ENCODE data around the gene S100PBP. TPM values are rescaled to one million over a fixed set of nuclear protein-coding genes. Genes with fewer than 3 reads are reported as not detected.

The S100PBP gene
- total and polyA plus RNA-seq, 2 of the 13 experiments (the other 11 are each of a cell fraction or from before 2014, with no cell fraction given), result 20.4 to 26.1 TPM

- TF ChIP-seq MBNL3 (CRISPR knock-in tag; conservative IDR thresholded peaks at IDR 0.05) (no peak), NFE2L2 (IDR thresholded peaks at IDR 0.05; ENCODE audit: low read length) (no peak), MIXL1 (CRISPR knock-in tag; IDR thresholded peaks at IDR 0.05) (peak; percentile 90), SNAI1 (CRISPR knock-in tag; IDR thresholded peaks at IDR 0.05; ENCODE audit: borderline replicate concordance) (peak; percentile 99), CHD4 (IDR thresholded peaks at IDR 0.05; ENCODE audit: borderline replicate concordance, low read length) (no peak), KAT8 (CRISPR knock-in tag; IDR thresholded peaks at IDR 0.05) (peak; percentile 87), ZZZ3 (CRISPR knock-in tag; IDR thresholded peaks at IDR 0.05; ENCODE audit: borderline replicate concordance) (no peak), HMGXB4 (CRISPR knock-in tag; IDR thresholded peaks at IDR 0.05; ENCODE audit: borderline replicate concordance in 1 of 2, low read depth in 1 of 2) (peak; percentile 62 to 95), MTERF4 (CRISPR knock-in tag; IDR thresholded peaks at IDR 0.05) (peak; percentile 99), KDM2A (CRISPR knock-in tag; IDR thresholded peaks at IDR 0.05; ENCODE audit: borderline replicate concordance, low read depth) (peak; percentile 95), NFYC (CRISPR knock-in tag; IDR thresholded peaks at IDR 0.05) (peak; percentile 56), ZSCAN25 (CRISPR knock-in tag; IDR thresholded peaks at IDR 0.05) (peak; percentile 89), GMEB2 (CRISPR knock-in tag; IDR thresholded peaks at IDR 0.05; ENCODE audit: low read depth) (no peak), BHLHE40 (IDR thresholded peaks at IDR 0.05; ENCODE audit: low read length) (no peak), HOXA5 (CRISPR knock-in tag; IDR thresholded peaks at IDR 0.05) (peak; percentile 99), ZNF629 (CRISPR knock-in tag; conservative IDR thresholded peaks at IDR 0.05) (peak; percentile 58; the same call in 1 of the 2 replicates), ZNF704 (CRISPR knock-in tag; IDR thresholded peaks at IDR 0.05; ENCODE audit: borderline replicate concordance) (peak; percentile 97), NFIB (CRISPR knock-in tag; IDR thresholded peaks at IDR 0.05; ENCODE audit: borderline replicate concordance) (no peak), NFKBIZ (CRISPR knock-in tag; IDR thresholded peaks at IDR 0.05) (peak; percentile 97), TEF (CRISPR knock-in tag; IDR thresholded peaks at IDR 0.05) (peak; percentile 90), SIN3A (IDR thresholded peaks at IDR 0.05; ENCODE audit: borderline replicate concordance, low read depth, low read length) (peak; percentile 96; the same call in 1 of the 2 replicates), HOXD1 (CRISPR knock-in tag; IDR thresholded peaks at IDR 0.05) (peak; percentile 98), MIER2 (CRISPR knock-in tag; IDR thresholded peaks at IDR 0.05) (peak; percentile 100), MZF1 (CRISPR knock-in tag; IDR thresholded peaks at IDR 0.05; ENCODE audit: borderline replicate concordance) (peak; percentile 86; the same call in 1 of the 2 replicates)
Measured at GRCh38 chr1:32886004-32886827, 68.8 kb downstream of the S100PBP start, which contains the start of gene HPCA (continued).
